Putamen (tissue), 1 donor: ENCODE results near the gene SLC22A31.

Experiments
- DNase-seq: peaks from one replicate; pipeline ENCODE4 v3.0.0-alpha.2; 2016; ENCODE audit warnings: low spot score

Gene SLC22A31

GRCh38 chr16:89216315-89217137, 16.2 kb upstream of the SLC22A31 start:
- DNase-seq = peak; percentile 76

- no peak for DNase-seq
Observed at GRCh38 chr16:89210904-89211515, 10.7 kb upstream of the SLC22A31 start.

GRCh38 chr16:89210165-89210903, 10.0 kb upstream of the SLC22A31 start:
- DNase-seq = no peak

- no peak for DNase-seq
Observed at GRCh38 chr16:89209522-89210044, 9.2 kb upstream of the SLC22A31 start.

GRCh38 chr16:89207993-89208392, 7.7 kb upstream of the SLC22A31 start:
- no peak for DNase-seq

- DNase-seq = no peak
Observed at GRCh38 chr16:89202422-89203215, 2.3 kb upstream of the SLC22A31 start.

GRCh38 chr16:89201439-89202377, 1.4 kb upstream of the SLC22A31 start:
- DNase-seq = no peak

- DNase-seq = no peak
Observed at GRCh38 chr16:89200850-89201411, 594 bp upstream of the SLC22A31 start.

GRCh38 chr16:89199241-89200123, 855 bp downstream of the SLC22A31 start:
- no peak for DNase-seq

- DNase-seq = no peak
Observed at GRCh38 chr16:89198417-89199240, 1.7 kb downstream of the SLC22A31 start.

GRCh38 chr16:89197633-89198416, 2.5 kb downstream of the SLC22A31 start:
- DNase-seq = no peak

GRCh38 chr16:89197033-89197632, 3.2 kb downstream of the SLC22A31 start:
- DNase-seq = no peak

GRCh38 chr16:89195521-89196171, 4.7 kb downstream of the SLC22A31 start:
- DNase-seq = no peak

- no peak for DNase-seq
Observed at GRCh38 chr16:89194340-89195311, 5.7 kb downstream of the SLC22A31 start.

GRCh38 chr16:89193576-89194293, 6.6 kb downstream of the SLC22A31 start:
- DNase-seq = no peak
